OCI-LY3 (cell line): ENCODE results near the gene GSG1L.

Source experiments
- H2AFZ ChIP-seq: fragments of 200-600, 300-600 bp; shearing (Covaris generic); 2 replicates; pipeline ENCODE4 v1.6.0; 2014; ENCODE audit warnings: antibody characterized with exemption, low read depth, low read length
- H3K27ac ChIP-seq: fragments of 200-600, 300-600 bp; sonication (generic); 2 replicates; pipeline ENCODE4 v1.5.1; 2014; ENCODE audit warnings: mild to moderate bottlenecking, low read length, moderate library complexity, mixed read lengths
- H3K27me3 ChIP-seq: fragments of 200-600, 300-600 bp; sonication (generic); 2 replicates; pipeline ENCODE4 v1.6.1; 2014; ENCODE audit warnings: low read depth, low read length, mixed read lengths
- H3K36me3 ChIP-seq: fragments of 200-600, 300-600 bp; sonication (generic); replicated peaks from 2 replicates; pipeline ENCODE3; 2014; ENCODE audit warnings: low read depth, low read length, mixed read lengths
- H3K4me1 ChIP-seq: fragments of 300-600, 200-600 bp; sonication (generic); 2 replicates; pipeline ENCODE4 v1.6.1; 2014; ENCODE audit warnings: low read length, mixed read lengths
- H3K4me2 ChIP-seq: fragments of 200-600, 300-600 bp; sonication (generic); 2 replicates; pipeline ENCODE4 v1.6.1; 2014; ENCODE audit warnings: low read length, mixed read lengths
- H3K4me3 ChIP-seq: fragments of 300-600, 200-600 bp; sonication (generic); 2 replicates; pipeline ENCODE4 v1.5.1; 2014; ENCODE audit warnings: antibody characterized with exemption, mild to moderate bottlenecking, low read length, moderate library complexity
- H3K79me2 ChIP-seq: fragments of 300-600, 200-600 bp; shearing (Covaris generic); 2 replicates; pipeline ENCODE4 v1.6.1; 2014; ENCODE audit warnings: mild to moderate bottlenecking, low read length, mixed read lengths
- H3K9ac ChIP-seq: fragments of 300-600, 200-600 bp; shearing (Covaris generic); 2 replicates; pipeline ENCODE4 v1.6.0; 2014; ENCODE audit warnings: mild to moderate bottlenecking, low read length, moderate library complexity
- H3K9me3 ChIP-seq: fragments of 200-600, 300-600 bp; shearing (Covaris generic); 2 replicates; pipeline ENCODE4 v1.6.1; 2014; ENCODE audit warnings: low read length, mixed read lengths; ENCODE audit not compliant: insufficient read depth
- H4K20me1 ChIP-seq: fragments of 200-600, 300-600 bp; sonication (generic); 2 replicates; pipeline ENCODE4 v1.6.1; 2016; ENCODE audit warnings: low read length, mixed read lengths; ENCODE audit not compliant: insufficient read depth
- EZH2phosphoT487 ChIP-seq: fragments of 200-600 bp; shearing (Covaris generic); IDR thresholded peaks from 2 replicates; pipeline ENCODE4 v1.6.1; 2018; ENCODE audit warnings: antibody characterized with exemption, mixed run types, low read depth
- TF ChIP-seq, protein P1 (sequence below): fragments of 200-600, 300-600 bp; sonication (generic); IDR thresholded peaks from 2 replicates; pipeline ENCODE4 v1.5.1; 2014; ENCODE audit warnings: antibody characterized with exemption, low read length, low read depth

Gene GSG1L

DNA sequence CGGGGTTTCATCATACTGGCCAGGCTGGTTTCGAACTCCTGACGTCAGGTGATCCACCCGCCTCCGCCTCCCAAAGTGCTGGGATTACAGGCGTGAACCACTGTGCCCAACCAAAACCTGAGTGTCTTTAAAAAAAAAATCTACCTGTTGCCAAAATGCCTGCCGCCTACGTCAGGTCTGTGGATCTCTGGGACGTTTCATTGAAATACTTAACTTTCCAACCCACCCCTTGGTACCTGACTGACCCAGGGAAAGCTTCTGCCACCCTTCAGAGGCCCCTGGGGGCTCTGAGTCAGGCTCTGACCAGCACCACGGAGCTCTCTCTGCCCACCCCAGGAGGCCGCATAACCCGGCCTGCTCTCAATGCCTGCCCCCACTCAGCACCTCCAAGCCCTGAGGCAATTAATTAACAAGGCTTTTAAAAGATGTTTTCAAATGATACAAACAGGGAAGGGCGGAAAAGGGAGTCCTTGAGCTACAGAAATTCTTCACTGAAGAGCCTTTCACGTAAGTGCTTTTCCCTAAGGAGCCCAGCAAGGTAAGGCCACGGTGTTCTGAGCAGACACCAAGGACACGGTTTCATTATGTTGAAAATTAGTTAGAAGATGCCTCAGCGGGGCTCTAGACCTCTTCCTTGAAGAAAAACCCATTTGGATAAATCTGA lies 29.3 kb upstream of the GSG1L start:
- Histone ChIP-seq H3K9ac (no peak overlapping the region), H3K36me3 (peaks cover 17% of the 10 kb centered on the region), H4K20me1 (peaks cover 6% of the 10 kb centered on the region; the same call in 1 of the 2 replicates), H3K27me3 (no peaks in the 10 kb centered on the region), H2AFZ (no peak overlapping the region), H3K27ac (no peak overlapping the region), H3K9me3 (no peaks in the 10 kb centered on the region), H3K4me3 (no peak overlapping the region), H3K4me2 (no peak overlapping the region), H3K79me2 (no peaks in the 10 kb centered on the region), H3K4me1 (no peaks in the 10 kb centered on the region)
- TF ChIP-seq, protein P1, sequence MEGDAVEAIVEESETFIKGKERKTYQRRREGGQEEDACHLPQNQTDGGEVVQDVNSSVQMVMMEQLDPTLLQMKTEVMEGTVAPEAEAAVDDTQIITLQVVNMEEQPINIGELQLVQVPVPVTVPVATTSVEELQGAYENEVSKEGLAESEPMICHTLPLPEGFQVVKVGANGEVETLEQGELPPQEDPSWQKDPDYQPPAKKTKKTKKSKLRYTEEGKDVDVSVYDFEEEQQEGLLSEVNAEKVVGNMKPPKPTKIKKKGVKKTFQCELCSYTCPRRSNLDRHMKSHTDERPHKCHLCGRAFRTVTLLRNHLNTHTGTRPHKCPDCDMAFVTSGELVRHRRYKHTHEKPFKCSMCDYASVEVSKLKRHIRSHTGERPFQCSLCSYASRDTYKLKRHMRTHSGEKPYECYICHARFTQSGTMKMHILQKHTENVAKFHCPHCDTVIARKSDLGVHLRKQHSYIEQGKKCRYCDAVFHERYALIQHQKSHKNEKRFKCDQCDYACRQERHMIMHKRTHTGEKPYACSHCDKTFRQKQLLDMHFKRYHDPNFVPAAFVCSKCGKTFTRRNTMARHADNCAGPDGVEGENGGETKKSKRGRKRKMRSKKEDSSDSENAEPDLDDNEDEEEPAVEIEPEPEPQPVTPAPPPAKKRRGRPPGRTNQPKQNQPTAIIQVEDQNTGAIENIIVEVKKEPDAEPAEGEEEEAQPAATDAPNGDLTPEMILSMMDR = no peak

DNA sequence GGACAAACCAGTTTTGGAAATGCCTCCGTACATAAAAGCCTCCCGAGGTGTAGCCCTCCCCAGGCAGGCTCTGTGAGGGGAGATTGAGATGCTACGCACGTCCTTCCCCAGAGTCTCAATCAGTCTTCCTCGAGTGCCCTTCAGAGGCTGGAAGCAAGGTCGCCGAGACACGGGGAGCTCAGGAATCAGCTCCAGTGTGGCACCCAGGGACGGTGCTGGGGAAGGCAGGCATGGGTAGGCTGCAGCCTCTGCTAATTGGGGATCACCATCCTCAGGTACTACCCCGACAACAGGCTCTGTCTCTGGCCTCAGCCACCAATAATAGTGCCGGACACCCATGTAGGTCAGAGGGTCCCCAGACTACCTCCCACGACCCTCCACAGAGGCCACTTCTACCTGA lies 28.1 kb upstream of the GSG1L start:
- Histone ChIP-seq H3K4me3 (no peak overlapping the region), H3K9ac (no peak overlapping the region), H2AFZ (no peak overlapping the region), H3K36me3 (peaks cover 10% of the 10 kb centered on the region), H3K9me3 (no peaks in the 10 kb centered on the region), H3K4me2 (no peak overlapping the region), H4K20me1 (peaks cover 3% of the 10 kb centered on the region; the same call in 1 of the 2 replicates), H3K27ac (no peak overlapping the region), H3K4me1 (no peaks in the 10 kb centered on the region), H3K79me2 (no peaks in the 10 kb centered on the region), H3K27me3 (no peaks in the 10 kb centered on the region)
- TF ChIP-seq EZH2phosphoT487 = no peak

DNA sequence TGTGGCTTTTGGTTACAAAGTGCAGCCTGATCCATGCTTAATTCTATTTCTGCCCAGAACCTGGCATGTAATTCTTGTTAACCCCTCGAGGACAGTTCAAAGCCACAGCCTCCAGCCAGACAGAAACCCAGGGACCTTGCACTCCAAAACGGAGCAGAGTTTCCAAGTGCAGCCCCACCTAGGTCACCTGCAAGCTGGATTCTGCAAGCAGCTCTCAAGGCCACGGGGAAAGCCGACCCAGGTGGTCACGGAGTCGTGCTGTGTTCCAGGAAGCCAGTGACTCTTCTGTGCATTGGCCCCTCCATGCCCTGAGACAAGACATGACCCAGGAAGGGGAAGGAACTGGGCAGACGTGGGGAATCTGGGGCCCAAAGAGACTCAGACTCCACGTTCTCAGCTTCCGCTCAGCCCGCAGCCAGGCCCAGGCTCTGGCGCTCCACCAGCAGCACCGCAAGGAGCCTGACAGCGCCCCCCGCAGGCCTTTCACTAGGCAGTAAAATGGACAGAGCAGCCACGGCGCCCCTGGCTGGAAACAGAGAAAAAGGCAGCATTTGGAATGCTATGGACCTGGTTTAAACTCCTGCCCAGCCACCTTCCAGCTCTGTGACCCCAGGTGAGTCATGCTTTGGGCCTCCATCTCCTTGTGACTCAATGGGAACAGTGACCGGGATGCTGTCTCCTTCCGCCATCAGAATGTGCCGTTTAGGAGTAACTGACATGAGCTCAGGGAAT lies 27.3 kb upstream of the GSG1L start:
- Histone ChIP-seq H3K9ac (no peak overlapping the region), H3K4me2 (no peak overlapping the region), H3K4me3 (no peak overlapping the region), H2AFZ (no peak overlapping the region), H3K9me3 (no peaks in the 10 kb centered on the region), H3K27me3 (no peaks in the 10 kb centered on the region), H3K4me1 (no peaks in the 10 kb centered on the region), H3K79me2 (no peaks in the 10 kb centered on the region), H4K20me1 (peaks cover 3% of the 10 kb centered on the region; the same call in 1 of the 2 replicates), H3K36me3 (peaks cover 9% of the 10 kb centered on the region), H3K27ac (no peak overlapping the region)
- TF ChIP-seq, protein P1 = peak; percentile 33
- no peak for TF ChIP-seq EZH2phosphoT487

DNA sequence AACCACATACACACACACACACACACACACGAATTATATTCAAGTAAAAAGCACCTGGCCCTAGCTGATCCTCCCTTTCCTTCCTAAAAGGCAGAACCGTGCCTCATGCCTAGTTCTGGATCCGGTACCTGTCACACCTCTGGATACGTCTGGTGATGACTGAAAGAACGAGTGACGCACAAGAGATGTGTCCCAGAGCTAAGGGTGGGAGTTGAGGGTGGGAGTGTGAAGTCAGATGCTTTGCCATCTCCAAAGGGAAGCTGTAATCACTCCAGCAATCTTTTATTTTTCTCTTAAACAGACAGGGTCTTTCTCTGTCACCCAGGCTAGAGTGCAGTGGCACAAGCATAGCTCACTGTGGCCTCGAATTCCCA lies 26.5 kb upstream of the GSG1L start:
- H3K4me3 ChIP-seq = no peak overlapping the region
- no peak overlapping the region for H2AFZ ChIP-seq
- H3K27ac ChIP-seq = no peak overlapping the region
- no peaks in the 10 kb centered on the region for H3K9me3 ChIP-seq
- H3K36me3 ChIP-seq = peaks cover 9% of the 10 kb centered on the region
- no peak overlapping the region for H3K9ac ChIP-seq
- H3K4me2 ChIP-seq = no peak overlapping the region
- H3K27me3 ChIP-seq = no peaks in the 10 kb centered on the region
- no peak for TF ChIP-seq EZH2phosphoT487
- TF ChIP-seq, protein P1 = no peak
- H3K79me2 ChIP-seq = no peaks in the 10 kb centered on the region
- peaks cover 3% of the 10 kb centered on the region; the same call in 1 of the 2 replicates for H4K20me1 ChIP-seq
- H3K4me1 ChIP-seq = no peaks in the 10 kb centered on the region
